ENCODE measurements around the gene DCC. TPM values are rescaled to one million over a fixed set of nuclear protein-coding genes. Genes with fewer than 3 reads are reported as not detected.

The DCC gene
- total RNA-seq, 4 donors from 2014 or later = 0.27 to 2.5 TPM; not detected in 2

GRCh38 chr18:52570975-52571374, 231.0 kb downstream of the DCC start:
- Histone ChIP-seq H3K9me3 (no peaks in the 10 kb centered on the region), H3K27ac (no peak overlapping the region), H3K27me3 (no peaks in the 10 kb centered on the region), H3K36me3 (no peaks in the 10 kb centered on the region), H3K4me1 (no peaks in the 10 kb centered on the region), H3K4me3 (no peak overlapping the region)
- intact Hi-C loops (cut with DNase I; ENCODE audit: low total_unique reads) = no loop called here
- no peak for DNase-seq
- in situ Hi-C loops (cut with MboI; ENCODE audit: low pct_ligation_motif_present in 1 of 4, low pct_unique_long_range_greater_than_20kb in 1 of 4, low sequenced_read_pairs in 3 of 4) = no loop called here
- TF ChIP-seq POLR2AphosphoS5 (IDR thresholded peaks at IDR 0.05) (no peak), CTCF (IDR thresholded peaks at IDR 0.05) (no peak), EP300 (IDR thresholded peaks at IDR 0.05; ENCODE audit: low read depth) (no peak), POLR2A (IDR thresholded peaks at IDR 0.05) (no peak)
- 68% methylated on average over 2 of the region's 2 CpGs for WGBS, 2 donors (ENCODE audit: low coverage in 1 of 2)

- H3K4me3 ChIP-seq = no peak overlapping the region
Observed at GRCh38 chr18:52572036-52573000, 232.3 kb downstream of the DCC start.

GRCh38 chr18:52577795-52578194, 237.8 kb downstream of the DCC start:
- no peaks in the 10 kb centered on the region for H3K9me3 ChIP-seq
- TF ChIP-seq EP300 (IDR thresholded peaks at IDR 0.05; ENCODE audit: low read depth) (no peak), CTCF (IDR thresholded peaks at IDR 0.05) (no peak), POLR2AphosphoS5 (IDR thresholded peaks at IDR 0.05) (no peak), POLR2A (IDR thresholded peaks at IDR 0.05) (no peak)
- DNase-seq = no peak

More at GRCh38 chr18:52572036-52573000, 232.3 kb downstream of the DCC start:
- in situ Hi-C loops (cut with MboI; ENCODE audit: low pct_ligation_motif_present in 1 of 4, low pct_unique_long_range_greater_than_20kb in 1 of 4, low sequenced_read_pairs in 3 of 4) = no loop called here
- no peaks in the 10 kb centered on the region for H3K27me3 ChIP-seq
- intact Hi-C loops (cut with DNase I; ENCODE audit: low total_unique reads) = no loop called here
- H3K36me3 ChIP-seq = no peaks in the 10 kb centered on the region
- DNase-seq = no peak
- TF ChIP-seq POLR2AphosphoS5 (IDR thresholded peaks at IDR 0.05) (no peak), CTCF (IDR thresholded peaks at IDR 0.05) (no peak), POLR2A (IDR thresholded peaks at IDR 0.05) (no peak), EP300 (IDR thresholded peaks at IDR 0.05; ENCODE audit: low read depth) (no peak)
- whole genome bisulfite sequencing, 2 donors (ENCODE audit: low coverage in 1 of 2) = 61 to 63% methylated on average over 10 to 13 of the region's 13 CpGs
- no peaks in the 10 kb centered on the region for H3K9me3 ChIP-seq
- H3K4me1 ChIP-seq = no peaks in the 10 kb centered on the region
- H3K27ac ChIP-seq = no peak overlapping the region

GRCh38 chr18:52582061-52582460, 242.1 kb downstream of the DCC start:
- Histone ChIP-seq H3K4me1 (no peaks in the 10 kb centered on the region), H3K27ac (no peak overlapping the region), H3K27me3 (no peaks in the 10 kb centered on the region), H3K4me3 (no peak overlapping the region), H3K9me3 (no peaks in the 10 kb centered on the region), H3K36me3 (no peaks in the 10 kb centered on the region)
- 70 to 75% methylated on average over 1 of the region's 1 CpG for WGBS, 2 donors (ENCODE audit: low coverage in 1 of 2)
- TF ChIP-seq POLR2AphosphoS5 (IDR thresholded peaks at IDR 0.05) (no peak), CTCF (IDR thresholded peaks at IDR 0.05) (no peak), POLR2A (IDR thresholded peaks at IDR 0.05) (no peak), EP300 (IDR thresholded peaks at IDR 0.05; ENCODE audit: low read depth) (no peak)
- intact Hi-C loops (cut with DNase I; ENCODE audit: low total_unique reads) (no loop called here), in situ Hi-C loops (cut with MboI; ENCODE audit: low pct_ligation_motif_present in 1 of 4, low pct_unique_long_range_greater_than_20kb in 1 of 4, low sequenced_read_pairs in 3 of 4) (no loop called here)
- no peak for DNase-seq

More at GRCh38 chr18:52577795-52578194, 237.8 kb downstream of the DCC start:
- WGBS, 2 donors (ENCODE audit: low coverage in 1 of 2) = 33 to 59% methylated on average over 3 of the region's 3 CpGs
- H3K27me3 ChIP-seq = no peaks in the 10 kb centered on the region
- H3K4me3 ChIP-seq = no peak overlapping the region
- H3K4me1 ChIP-seq = no peaks in the 10 kb centered on the region
- no peak overlapping the region for H3K27ac ChIP-seq
- in situ Hi-C loops (cut with MboI; ENCODE audit: low pct_ligation_motif_present in 1 of 4, low pct_unique_long_range_greater_than_20kb in 1 of 4, low sequenced_read_pairs in 3 of 4) (no loop called here), intact Hi-C loops (cut with DNase I; ENCODE audit: low total_unique reads) (no loop called here)
- no peaks in the 10 kb centered on the region for H3K36me3 ChIP-seq

Data from transverse colon (tissue), 4 donors.